ENCODE measurements around the gene DSG3.
A peak's percentile ranks its signal among the peaks of the same experiment; 100 is the strongest.

DSG3 gene, protein sequence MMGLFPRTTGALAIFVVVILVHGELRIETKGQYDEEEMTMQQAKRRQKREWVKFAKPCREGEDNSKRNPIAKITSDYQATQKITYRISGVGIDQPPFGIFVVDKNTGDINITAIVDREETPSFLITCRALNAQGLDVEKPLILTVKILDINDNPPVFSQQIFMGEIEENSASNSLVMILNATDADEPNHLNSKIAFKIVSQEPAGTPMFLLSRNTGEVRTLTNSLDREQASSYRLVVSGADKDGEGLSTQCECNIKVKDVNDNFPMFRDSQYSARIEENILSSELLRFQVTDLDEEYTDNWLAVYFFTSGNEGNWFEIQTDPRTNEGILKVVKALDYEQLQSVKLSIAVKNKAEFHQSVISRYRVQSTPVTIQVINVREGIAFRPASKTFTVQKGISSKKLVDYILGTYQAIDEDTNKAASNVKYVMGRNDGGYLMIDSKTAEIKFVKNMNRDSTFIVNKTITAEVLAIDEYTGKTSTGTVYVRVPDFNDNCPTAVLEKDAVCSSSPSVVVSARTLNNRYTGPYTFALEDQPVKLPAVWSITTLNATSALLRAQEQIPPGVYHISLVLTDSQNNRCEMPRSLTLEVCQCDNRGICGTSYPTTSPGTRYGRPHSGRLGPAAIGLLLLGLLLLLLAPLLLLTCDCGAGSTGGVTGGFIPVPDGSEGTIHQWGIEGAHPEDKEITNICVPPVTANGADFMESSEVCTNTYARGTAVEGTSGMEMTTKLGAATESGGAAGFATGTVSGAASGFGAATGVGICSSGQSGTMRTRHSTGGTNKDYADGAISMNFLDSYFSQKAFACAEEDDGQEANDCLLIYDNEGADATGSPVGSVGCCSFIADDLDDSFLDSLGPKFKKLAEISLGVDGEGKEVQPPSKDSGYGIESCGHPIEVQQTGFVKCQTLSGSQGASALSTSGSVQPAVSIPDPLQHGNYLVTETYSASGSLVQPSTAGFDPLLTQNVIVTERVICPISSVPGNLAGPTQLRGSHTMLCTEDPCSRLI

DNA sequence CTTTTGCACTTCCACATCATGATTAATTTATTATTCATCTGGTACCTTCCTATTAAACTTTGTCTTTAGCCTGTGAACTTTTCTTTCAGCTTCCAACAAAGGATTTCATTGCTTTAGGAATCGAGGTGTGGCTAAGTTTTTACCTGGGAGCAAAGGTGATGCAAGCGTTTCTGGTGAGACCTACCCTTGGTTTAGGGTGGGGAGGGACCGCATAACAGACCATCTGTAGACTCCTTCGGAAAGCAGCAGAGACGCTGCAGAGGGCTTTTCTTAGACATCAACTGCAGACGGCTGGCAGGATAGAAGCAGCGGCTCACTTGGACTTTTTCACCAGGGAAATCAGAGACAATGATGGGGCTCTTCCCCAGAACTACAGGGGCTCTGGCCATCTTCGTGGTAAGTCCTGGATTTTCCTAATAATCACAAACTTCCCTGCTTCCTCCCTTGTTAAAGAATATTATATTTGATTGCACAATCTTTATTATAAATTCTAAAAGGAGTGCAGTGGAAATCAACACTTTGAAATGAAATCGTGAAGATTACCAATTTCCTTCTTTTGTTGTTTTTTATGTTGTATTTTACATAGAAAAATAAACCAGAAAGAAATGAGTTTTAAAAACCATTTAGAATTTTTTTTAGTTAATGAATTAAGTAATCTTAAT lies at the start of gene DSG3:
TSS of gene DSG3 (plus strand) at position 212 of the 662 bp plus-strand sequence. CDS start at position 349, 137 bp downstream.
- no peak within 1 kb of the TSS for H3K4me3 ChIP-seq (ENCODE audit: low read length in 2 of 2)
- no peaks in the 10 kb centered on the region for H3K4me1 ChIP-seq (ENCODE audit: control insufficient read depth in 2 of 2, insufficient read depth in 2 of 2, low read length in 2 of 2)
- no peak within 1 kb of the TSS for H3K27ac ChIP-seq (ENCODE audit: low read depth in 2 of 2, low read length in 2 of 2)
- H3K27me3 ChIP-seq (ENCODE audit: control insufficient read depth in 2 of 2, insufficient read depth in 2 of 2, low read length in 2 of 2), result no peaks in the 10 kb centered on the region
- H3K9ac ChIP-seq (ENCODE audit: low read depth in 1 of 2, low read length in 2 of 2), result no peak within 1 kb of the TSS
- H3K36me3 ChIP-seq (ENCODE audit: control insufficient read depth in 2 of 2, insufficient read depth in 2 of 2, low read length in 2 of 2), result no peaks in the 10 kb centered on the region
- H3K9me3 ChIP-seq (ENCODE audit: control insufficient read depth in 2 of 2, low read length in 2 of 2), result no peaks in the 10 kb centered on the region

DNA sequence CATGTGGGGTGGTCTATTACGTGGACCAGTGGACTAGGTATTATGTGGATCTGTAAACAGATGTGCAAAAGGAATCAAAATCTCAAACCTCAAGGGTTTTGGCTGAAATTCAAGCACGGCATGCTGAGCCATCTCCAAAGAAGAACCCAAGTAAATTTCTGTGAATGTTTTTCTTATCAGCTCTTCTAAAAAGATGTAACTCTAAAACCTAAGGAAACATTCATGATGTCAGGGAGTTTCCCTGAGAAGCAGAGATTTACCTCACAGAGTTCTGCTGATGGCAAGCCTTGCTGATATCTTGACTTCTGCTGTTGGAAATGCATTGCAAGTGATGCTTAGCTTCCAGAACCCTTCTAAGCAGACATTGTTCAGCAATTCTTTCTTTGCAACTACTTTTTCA lies 49.4 kb upstream of the DSG3 start:
- peak overlapping the region; percentile 13 to 42 for H3K27ac ChIP-seq (ENCODE audit: low read depth in 2 of 2, low read length in 2 of 2)
- H3K27me3 ChIP-seq (ENCODE audit: control insufficient read depth in 2 of 2, insufficient read depth in 2 of 2, low read length in 2 of 2), result no peaks in the 10 kb centered on the region
- H3K9ac ChIP-seq (ENCODE audit: low read depth in 1 of 2, low read length in 2 of 2), result no peak overlapping the region
- H3K9me3 ChIP-seq (ENCODE audit: control insufficient read depth in 2 of 2, low read length in 2 of 2), result no peaks in the 10 kb centered on the region
- H3K4me3 ChIP-seq (ENCODE audit: low read length in 2 of 2), result no peak overlapping the region
- H3K4me1 ChIP-seq (ENCODE audit: control insufficient read depth in 2 of 2, insufficient read depth in 2 of 2, low read length in 2 of 2), result peaks cover 15 to 53% of the 10 kb centered on the region in 2 donors
- H3K36me3 ChIP-seq (ENCODE audit: control insufficient read depth in 2 of 2, insufficient read depth in 2 of 2, low read length in 2 of 2), result no peaks in the 10 kb centered on the region

DNA sequence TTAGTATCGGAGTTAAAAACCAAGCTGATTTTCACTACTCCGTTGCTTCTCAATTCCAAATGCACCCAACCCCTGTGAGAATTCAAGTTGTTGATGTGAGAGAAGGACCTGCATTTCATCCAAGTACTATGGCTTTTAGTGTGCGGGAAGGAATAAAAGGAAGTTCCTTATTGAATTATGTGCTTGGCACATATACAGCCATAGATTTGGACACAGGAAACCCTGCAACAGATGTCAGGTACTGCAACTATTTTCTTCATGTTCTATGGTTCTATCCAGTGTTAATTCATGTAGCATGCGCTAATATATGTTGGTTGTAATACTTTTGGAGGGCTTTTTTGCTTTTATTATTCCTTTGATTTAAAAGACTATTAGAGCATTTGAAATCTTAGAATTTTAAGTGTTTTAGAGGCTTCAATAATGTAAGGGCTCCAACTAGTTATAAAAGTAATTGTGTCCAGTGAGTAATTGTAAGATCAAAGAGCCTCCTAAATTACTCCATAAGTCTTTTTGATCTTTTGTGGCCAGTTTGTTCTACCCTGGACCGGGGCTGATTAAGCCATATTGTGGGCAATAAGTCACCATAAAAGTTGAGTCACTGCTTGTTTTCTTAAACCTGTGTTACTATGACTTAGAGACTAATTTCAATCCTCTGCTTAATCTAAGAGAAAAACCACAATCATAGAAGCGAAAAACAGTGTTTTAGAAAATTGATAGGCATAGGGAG lies 48.1 kb upstream of the DSG3 start:
- Histone ChIP-seq H3K27me3 (ENCODE audit: control insufficient read depth in 2 of 2, insufficient read depth in 2 of 2, low read length in 2 of 2) (no peaks in the 10 kb centered on the region), H3K27ac (ENCODE audit: low read depth in 2 of 2, low read length in 2 of 2) (peak overlapping the region; percentile 71 to 72), H3K4me3 (ENCODE audit: low read length in 2 of 2) (peak overlapping the region; percentile 19 to 32), H3K9ac (ENCODE audit: low read depth in 1 of 2, low read length in 2 of 2) (peak overlapping the region in 1 of 2 donors; percentile 38), H3K36me3 (ENCODE audit: control insufficient read depth in 2 of 2, insufficient read depth in 2 of 2, low read length in 2 of 2) (no peaks in the 10 kb centered on the region), H3K9me3 (ENCODE audit: control insufficient read depth in 2 of 2, low read length in 2 of 2) (no peaks in the 10 kb centered on the region), H3K4me1 (ENCODE audit: control insufficient read depth in 2 of 2, insufficient read depth in 2 of 2, low read length in 2 of 2) (peaks cover 15 to 53% of the 10 kb centered on the region in 2 donors)

DNA sequence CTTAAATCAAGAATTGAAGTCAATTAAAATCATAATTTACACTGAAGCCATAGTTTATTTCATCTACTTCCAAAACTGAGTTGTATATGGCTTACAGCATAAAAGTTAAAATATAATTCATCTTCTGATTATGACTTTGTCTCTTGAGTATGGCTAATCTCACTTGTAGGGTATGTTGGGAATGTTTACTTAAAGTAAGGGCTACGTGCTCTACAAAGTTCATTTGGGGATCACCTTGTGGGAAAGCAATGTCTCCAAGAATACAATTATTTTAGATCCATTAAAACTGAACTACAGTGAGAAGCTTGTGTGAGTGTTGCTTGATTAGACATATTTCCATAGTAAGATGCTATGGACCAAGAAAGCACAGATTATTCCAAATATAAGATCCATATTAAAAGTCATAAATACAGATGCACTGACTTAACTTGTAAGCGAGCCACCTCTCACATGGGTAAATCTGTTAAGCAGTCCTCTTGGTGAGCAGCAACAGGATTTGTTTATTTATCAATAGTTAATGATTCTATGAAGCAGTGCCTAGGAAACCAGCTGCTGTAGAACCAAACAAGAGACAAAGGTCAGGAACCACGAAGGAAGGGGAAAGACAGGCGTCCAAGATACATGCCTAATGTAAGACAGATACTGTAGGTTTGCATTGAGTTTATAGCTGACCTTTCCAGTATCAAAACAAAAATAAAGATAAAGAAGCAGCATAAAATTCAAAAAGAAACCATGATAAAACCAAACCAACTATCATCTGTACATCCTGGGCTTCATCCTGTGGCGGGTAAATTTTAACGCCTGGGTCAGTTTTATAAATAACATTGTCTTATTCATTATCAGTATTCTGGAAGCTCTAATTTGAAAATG lies 46.1 kb upstream of the DSG3 start:
- no peak overlapping the region for H3K9ac ChIP-seq (ENCODE audit: low read depth in 1 of 2, low read length in 2 of 2)
- peaks cover 15 to 47% of the 10 kb centered on the region in 2 donors for H3K4me1 ChIP-seq (ENCODE audit: control insufficient read depth in 2 of 2, insufficient read depth in 2 of 2, low read length in 2 of 2)
- H3K9me3 ChIP-seq (ENCODE audit: control insufficient read depth in 2 of 2, low read length in 2 of 2), result no peaks in the 10 kb centered on the region
- H3K27me3 ChIP-seq (ENCODE audit: control insufficient read depth in 2 of 2, insufficient read depth in 2 of 2, low read length in 2 of 2), result no peaks in the 10 kb centered on the region
- H3K36me3 ChIP-seq (ENCODE audit: control insufficient read depth in 2 of 2, insufficient read depth in 2 of 2, low read length in 2 of 2), result no peaks in the 10 kb centered on the region
- H3K27ac ChIP-seq (ENCODE audit: low read depth in 2 of 2, low read length in 2 of 2), result peak overlapping the region in 1 of 2 donors; percentile 7
- no peak overlapping the region for H3K4me3 ChIP-seq (ENCODE audit: low read length in 2 of 2)

DNA sequence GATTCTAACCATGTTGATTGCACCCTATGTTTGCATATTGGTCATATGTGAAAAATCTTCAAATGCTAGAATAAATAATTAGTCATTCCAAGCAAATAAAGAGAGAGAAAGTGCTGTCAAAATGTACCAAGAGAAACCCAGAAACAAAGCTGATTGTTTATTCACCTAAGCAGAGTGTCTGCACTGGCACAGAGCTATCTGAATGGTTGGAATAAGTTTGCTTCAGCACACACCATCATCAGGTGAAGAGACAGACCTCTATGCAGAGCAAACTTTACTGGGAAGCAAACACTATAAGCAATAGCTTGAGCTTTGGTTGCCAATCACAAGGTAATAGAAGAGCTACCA lies 45.5 kb upstream of the DSG3 start:
- no peak overlapping the region for H3K4me3 ChIP-seq (ENCODE audit: low read length in 2 of 2)
- H3K4me1 ChIP-seq (ENCODE audit: control insufficient read depth in 2 of 2, insufficient read depth in 2 of 2, low read length in 2 of 2), result peaks cover 12 to 43% of the 10 kb centered on the region in 2 donors
- H3K9me3 ChIP-seq (ENCODE audit: control insufficient read depth in 2 of 2, low read length in 2 of 2), result no peaks in the 10 kb centered on the region
- peak overlapping the region in 1 of 2 donors; percentile 7 for H3K27ac ChIP-seq (ENCODE audit: low read depth in 2 of 2, low read length in 2 of 2)
- no peaks in the 10 kb centered on the region for H3K27me3 ChIP-seq (ENCODE audit: control insufficient read depth in 2 of 2, insufficient read depth in 2 of 2, low read length in 2 of 2)
- H3K9ac ChIP-seq (ENCODE audit: low read depth in 1 of 2, low read length in 2 of 2), result no peak overlapping the region
- no peaks in the 10 kb centered on the region for H3K36me3 ChIP-seq (ENCODE audit: control insufficient read depth in 2 of 2, insufficient read depth in 2 of 2, low read length in 2 of 2)

DNA sequence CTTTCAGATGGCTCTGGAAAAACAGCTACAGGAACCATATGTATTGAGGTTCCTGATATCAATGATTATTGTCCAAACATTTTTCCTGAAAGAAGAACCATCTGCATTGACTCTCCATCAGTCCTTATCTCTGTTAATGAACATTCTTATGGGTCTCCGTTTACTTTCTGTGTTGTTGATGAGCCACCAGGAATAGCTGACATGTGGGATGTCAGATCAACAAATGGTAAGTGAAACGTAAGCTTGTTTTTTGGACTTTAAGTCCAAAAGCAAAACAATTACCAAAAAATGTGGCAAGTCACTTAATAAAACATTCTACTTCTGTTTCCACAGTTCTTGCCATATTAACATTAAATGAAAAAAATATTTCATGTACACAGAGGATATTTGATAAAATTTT lies 44.1 kb upstream of the DSG3 start:
- H3K27me3 ChIP-seq (ENCODE audit: control insufficient read depth in 2 of 2, insufficient read depth in 2 of 2, low read length in 2 of 2), result no peaks in the 10 kb centered on the region

DNA sequence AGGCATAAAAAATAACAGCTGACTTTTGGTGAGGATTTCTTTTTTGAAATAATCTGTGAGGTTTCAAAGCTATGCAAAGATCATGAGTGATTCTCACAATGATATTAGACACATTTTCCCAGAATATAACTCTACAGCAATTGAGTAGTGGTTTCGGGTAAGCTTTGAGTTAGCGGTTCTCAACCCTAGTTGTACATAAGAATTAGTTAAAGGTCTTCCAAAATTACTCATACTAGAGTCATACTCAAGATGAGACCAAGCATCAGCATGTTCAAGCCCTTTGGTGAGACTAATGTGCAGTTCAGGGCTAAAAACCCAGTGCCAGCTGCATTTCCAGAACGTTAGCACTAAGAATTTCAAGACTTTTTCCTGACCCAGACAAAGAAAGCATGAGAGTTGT lies 39.9 kb upstream of the DSG3 start:
- Histone ChIP-seq H3K9ac (ENCODE audit: low read depth in 1 of 2, low read length in 2 of 2) (no peak overlapping the region), H3K4me3 (ENCODE audit: low read length in 2 of 2) (no peak overlapping the region), H3K9me3 (ENCODE audit: control insufficient read depth in 2 of 2, low read length in 2 of 2) (no peaks in the 10 kb centered on the region), H3K27ac (ENCODE audit: low read depth in 2 of 2, low read length in 2 of 2) (no peak overlapping the region), H3K27me3 (ENCODE audit: control insufficient read depth in 2 of 2, insufficient read depth in 2 of 2, low read length in 2 of 2) (no peaks in the 10 kb centered on the region), H3K36me3 (ENCODE audit: control insufficient read depth in 2 of 2, insufficient read depth in 2 of 2, low read length in 2 of 2) (no peaks in the 10 kb centered on the region), H3K4me1 (ENCODE audit: control insufficient read depth in 2 of 2, insufficient read depth in 2 of 2, low read length in 2 of 2) (no peaks in the 10 kb centered on the region)

More for the DNA sequence above, 44.1 kb upstream of the DSG3 start:
- peaks cover 9 to 34% of the 10 kb centered on the region in 2 donors for H3K4me1 ChIP-seq (ENCODE audit: control insufficient read depth in 2 of 2, insufficient read depth in 2 of 2, low read length in 2 of 2)
- no peak overlapping the region for H3K9ac ChIP-seq (ENCODE audit: low read depth in 1 of 2, low read length in 2 of 2)
- H3K4me3 ChIP-seq (ENCODE audit: low read length in 2 of 2), result no peak overlapping the region
- no peaks in the 10 kb centered on the region for H3K36me3 ChIP-seq (ENCODE audit: control insufficient read depth in 2 of 2, insufficient read depth in 2 of 2, low read length in 2 of 2)
- no peak overlapping the region for H3K27ac ChIP-seq (ENCODE audit: low read depth in 2 of 2, low read length in 2 of 2)
- no peaks in the 10 kb centered on the region for H3K9me3 ChIP-seq (ENCODE audit: control insufficient read depth in 2 of 2, low read length in 2 of 2)

DNA sequence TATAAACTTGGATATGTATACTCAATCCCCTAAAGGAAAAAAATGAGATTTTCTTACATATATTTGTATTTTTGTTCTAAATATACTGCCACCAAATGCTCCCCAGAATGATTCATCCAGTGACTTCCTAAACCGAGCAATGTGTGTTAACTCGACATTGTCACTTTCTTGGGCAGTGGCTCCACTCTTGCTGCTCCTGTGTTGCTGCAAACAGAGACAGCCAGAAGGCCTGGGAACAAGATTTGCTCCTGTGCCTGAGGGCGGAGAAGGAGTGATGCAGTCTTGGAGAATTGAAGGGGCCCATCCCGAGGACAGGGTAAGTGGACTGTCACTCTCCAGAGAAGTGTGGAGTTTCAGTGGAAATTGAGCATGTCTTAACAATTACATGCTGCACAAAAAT lies 38.3 kb upstream of the DSG3 start:
- Histone ChIP-seq H3K36me3 (ENCODE audit: control insufficient read depth in 2 of 2, insufficient read depth in 2 of 2, low read length in 2 of 2) (no peaks in the 10 kb centered on the region), H3K27ac (ENCODE audit: low read depth in 2 of 2, low read length in 2 of 2) (no peak overlapping the region), H3K4me3 (ENCODE audit: low read length in 2 of 2) (no peak overlapping the region), H3K9me3 (ENCODE audit: control insufficient read depth in 2 of 2, low read length in 2 of 2) (no peaks in the 10 kb centered on the region), H3K4me1 (ENCODE audit: control insufficient read depth in 2 of 2, insufficient read depth in 2 of 2, low read length in 2 of 2) (no peaks in the 10 kb centered on the region), H3K9ac (ENCODE audit: low read depth in 1 of 2, low read length in 2 of 2) (no peak overlapping the region), H3K27me3 (ENCODE audit: control insufficient read depth in 2 of 2, insufficient read depth in 2 of 2, low read length in 2 of 2) (no peaks in the 10 kb centered on the region)
